Measurements from ENCODE around the gene OR1L6.

GRCh38 chr9:122785269-122785668 lies 43.2 kb downstream of the OR1L6 start:
- TF ChIP-seq EZH2 (IDR thresholded peaks at IDR 0.05; ENCODE audit: borderline replicate concordance, insufficient read depth, low read length, poor library complexity, severe bottlenecking) (no peak), CTCF (IDR thresholded peaks at IDR 0.05; ENCODE audit: poor library complexity, severe bottlenecking) (no peak), POLR2AphosphoS5 (IDR thresholded peaks at IDR 0.05) (no peak), EP300 (conservative IDR thresholded peaks at IDR 0.05; ENCODE audit: poor library complexity, severe bottlenecking) (no peak)

Measured in neural cell (in vitro differentiated cells).